CD4-positive, alpha-beta T cell treated with Interferon alpha-2 for 1 hour (primary cell): Measurements from ENCODE around the gene ARIH1.
"Not testable (repeated sequence)": the region's sequence is repeated elsewhere in the genome, so short reads cannot be mapped to it uniquely, and the experiment has no call there.

Source experiments
- DNase-seq, 2 donors: peaks; one replicate each; pipeline ENCODE4 v3.0.0-alpha.2; 2020 to 2022

The ARIH1 gene

DNA sequence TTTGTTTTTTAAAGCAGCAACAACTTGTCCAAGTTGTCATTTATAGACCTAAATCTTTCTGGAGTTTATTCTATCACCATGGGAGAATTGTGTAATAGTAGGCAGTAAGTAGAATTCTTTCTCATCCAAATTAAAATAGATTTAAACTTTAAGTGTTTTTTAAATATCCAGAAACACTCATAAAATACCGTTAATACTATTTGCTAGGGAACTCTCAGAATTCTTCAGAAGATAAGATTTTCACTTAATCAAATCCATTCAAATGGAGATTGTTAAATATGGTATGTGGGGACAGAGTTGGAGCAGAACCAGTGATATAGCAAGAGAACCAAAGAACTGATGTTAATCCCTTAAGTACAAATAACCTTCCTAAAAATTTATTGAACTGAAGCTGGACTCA, 71.0 kb downstream of the ARIH1 start:
- DNase-seq: no peak

DNA sequence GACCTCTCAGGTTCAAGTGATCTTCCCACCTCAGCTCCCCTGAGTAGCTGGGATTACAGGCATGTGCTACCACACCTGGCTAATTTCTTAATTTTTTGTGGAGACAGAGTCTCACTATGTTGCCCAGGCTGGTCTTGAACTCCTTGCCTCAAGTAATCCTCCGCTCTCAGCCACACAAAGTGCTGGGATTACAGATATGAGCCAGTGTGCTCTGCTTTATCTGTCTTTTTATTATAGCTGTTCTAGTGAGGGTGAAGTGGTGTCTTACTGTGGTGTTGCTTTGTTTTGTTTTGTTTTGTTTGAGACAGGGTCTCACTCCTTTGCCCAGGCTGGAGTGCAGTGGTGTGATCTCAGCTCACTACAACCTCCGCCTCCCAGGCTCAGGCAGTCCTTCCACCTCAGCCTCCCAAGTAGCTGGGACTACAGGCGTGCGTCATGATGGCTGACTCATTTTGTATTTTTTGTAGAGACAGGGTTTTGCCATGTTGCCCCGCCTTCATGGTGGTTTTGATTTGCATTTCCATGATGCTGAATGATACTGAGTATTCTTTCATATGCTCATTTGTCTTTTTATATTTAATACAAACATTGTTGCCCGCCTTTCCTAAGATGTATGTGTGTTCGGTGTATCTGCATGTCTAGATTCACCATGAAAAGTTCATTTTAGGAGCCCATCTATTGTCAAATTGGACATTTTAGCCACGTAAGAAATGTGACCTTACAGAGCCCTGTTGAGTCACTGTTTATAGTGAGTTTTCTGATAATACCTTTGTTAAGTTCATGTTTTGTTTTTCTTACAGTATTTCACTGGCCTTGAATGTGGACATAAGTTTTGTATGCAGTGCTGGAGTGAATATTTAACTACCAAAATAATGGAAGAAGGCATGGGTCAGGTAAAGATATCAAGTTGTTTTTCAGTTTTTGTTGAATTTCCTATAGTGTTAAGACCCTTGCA, 80.6 kb downstream of the ARIH1 start:
- no peak for DNase-seq

DNA sequence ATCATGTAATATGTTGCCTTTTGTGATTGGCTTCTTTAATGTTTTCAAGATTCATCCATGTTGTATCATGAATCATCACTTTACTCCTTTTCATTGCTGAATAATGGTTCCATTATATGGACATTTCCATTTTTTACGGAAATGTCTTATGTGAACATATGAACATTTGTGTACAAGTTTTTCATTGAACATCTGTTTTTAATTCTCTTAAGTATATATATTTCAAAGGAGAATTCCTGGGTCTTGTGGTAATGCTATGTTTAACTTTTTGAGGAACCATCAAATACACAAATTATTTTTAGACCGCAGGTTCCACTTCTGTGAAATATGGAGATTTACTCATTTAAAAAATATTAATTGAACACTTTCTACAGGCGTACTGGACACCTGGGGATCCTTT, 85.7 kb downstream of the ARIH1 start:
- no peak for DNase-seq

DNA sequence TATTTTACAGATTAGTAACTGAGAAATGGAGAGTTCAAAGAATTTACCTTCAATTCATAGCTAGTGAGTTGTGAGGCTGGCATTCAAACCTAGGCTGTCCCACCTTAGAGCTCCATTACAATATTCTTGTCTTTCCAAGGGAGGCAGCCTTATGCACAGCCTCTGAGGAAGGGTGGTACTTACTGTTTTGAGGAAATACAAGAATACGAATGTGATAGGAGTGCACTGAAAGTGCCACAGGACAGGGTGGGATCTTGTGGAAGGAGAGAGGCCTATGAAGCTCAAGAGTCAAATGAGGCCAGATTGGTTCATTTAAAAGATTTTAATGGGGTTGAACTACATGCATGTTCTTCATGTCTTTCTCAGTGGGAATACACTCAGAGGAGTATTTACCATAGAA, 86.3 kb downstream of the ARIH1 start:
- no peak for DNase-seq

DNA sequence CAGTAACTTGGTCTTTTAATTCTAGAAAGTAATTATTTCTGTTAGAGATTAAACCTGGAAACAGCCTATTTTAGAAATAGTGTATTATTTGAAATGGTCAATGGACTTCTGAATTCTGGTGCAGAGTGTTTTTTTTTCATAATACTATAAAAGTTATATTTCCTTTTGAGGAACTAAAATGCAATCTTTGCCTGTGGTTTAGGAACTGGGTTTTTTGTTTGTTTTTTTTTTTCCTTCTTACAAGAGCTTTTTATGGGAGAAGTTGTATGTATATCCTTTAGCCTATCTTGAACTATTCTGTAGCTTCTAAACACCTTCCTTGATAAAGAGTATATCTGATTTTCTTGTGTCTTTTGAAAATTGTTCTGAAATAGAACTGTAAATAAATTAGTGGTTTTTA, 88.3 kb downstream of the ARIH1 start:
- DNase-seq: no peak

DNA sequence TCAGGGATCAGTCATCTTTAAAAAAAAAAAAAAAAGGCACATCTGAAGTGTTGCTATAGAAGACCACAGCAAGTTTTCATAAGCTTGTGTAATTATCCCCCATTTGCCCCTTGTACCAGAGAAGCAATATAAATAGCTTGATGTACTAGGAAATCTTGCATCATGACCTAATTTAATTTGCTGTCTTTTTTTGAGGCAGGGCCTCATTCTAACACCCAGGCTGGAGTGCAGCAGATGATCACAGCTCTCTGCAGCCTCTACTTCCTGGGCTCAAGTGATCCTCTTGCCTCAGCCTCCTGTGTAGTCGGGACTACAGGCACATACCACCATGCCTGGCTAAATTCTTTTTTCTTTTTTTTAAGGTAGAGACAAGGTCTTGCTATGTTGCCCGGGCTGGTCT, 88.7 kb downstream of the ARIH1 start:
- no peak for DNase-seq

DNA sequence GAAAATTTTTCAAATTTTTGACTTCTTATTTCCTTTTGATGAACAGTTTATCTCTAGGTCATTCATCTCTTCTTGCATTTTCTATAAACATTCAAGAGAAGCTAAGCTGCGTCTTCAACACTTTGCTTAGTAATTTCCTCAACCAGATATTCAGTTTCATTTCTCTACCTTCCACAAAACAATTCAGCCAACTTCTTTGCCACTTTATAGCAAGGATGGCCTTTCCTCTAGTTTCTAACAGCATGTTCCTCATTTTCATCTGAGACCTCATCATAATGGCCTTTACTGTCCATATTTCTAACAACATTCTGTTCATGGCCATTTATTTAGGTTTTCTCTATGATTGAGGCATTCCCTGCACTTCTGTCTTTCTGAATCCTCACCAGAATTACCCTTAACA, 90.0 kb downstream of the ARIH1 start:
- no peak for DNase-seq

DNA sequence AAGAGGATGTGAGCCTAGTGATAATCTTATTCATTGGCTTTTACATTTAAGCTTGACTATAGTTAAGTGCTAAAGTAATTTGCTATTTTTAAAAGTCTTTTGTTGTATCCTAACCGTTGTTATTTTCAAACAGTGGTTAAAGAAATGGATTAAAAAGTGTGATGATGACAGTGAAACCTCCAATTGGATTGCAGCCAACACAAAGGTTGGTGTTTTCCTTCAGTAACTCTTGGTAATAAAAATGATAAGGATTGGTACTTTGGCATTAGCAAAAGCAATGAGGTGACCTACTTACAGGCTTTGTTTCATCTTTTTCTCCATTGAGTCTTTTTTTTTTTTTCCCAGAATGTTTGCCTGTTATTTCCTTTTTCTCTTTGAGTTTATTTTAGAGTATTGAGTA, 92.8 kb downstream of the ARIH1 start:
- DNase-seq: no peak

DNA sequence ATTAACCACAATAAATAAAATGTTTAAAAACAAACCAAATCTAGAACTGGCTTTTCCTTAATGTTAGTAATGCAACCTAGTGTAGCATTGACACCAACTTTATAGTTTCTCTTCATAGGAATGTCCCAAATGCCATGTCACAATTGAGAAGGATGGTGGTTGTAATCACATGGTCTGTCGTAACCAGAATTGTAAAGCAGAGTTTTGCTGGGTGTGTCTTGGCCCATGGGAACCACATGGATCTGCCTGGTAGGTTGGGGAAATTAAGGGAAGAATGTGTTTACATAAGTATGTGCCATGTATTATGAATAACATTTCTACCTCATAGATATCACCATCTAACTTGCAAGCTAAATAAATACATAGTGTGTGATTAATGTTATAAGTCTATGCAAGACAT, 95.9 kb downstream of the ARIH1 start:
- no peak for DNase-seq

DNA sequence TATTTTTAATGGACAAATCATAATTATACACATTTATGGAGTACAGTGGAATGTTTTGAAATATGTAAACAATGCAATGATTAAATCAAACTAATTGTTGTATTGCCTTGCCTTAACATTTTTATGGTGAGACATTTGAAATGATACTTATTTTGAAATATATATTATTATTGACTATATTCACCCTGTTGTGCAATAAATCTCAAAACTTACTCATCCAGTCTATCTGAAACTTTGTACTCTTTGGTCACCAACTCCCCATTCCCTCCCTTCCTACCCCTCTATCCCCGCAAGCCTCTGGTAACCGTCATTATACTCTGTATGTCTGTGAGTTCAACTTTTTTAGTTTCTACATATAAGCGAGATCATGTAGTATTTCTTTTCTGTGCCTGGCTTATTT, 105.7 kb downstream of the ARIH1 start:
- DNase-seq: no peak

DNA sequence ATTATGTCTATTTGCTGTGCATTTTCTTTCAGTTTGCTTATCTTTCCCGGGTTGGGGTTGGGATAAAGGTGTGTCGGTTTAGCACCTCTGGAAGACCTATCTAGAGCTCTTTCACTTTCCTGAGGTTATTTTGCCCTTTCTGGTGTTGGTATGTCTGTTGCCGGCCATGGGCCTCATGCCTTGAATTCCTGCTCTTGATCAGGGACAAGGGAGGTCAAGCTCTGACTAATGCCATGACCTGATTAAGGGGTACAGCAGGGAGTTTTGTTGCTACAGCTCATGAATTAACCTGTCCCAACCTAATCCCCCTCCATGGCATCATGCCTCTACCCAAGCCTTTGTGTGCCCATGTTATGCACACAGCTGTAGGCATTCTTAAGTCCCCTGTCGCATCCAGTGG, 109.9 kb downstream of the ARIH1 start:
- no peak for DNase-seq

DNA sequence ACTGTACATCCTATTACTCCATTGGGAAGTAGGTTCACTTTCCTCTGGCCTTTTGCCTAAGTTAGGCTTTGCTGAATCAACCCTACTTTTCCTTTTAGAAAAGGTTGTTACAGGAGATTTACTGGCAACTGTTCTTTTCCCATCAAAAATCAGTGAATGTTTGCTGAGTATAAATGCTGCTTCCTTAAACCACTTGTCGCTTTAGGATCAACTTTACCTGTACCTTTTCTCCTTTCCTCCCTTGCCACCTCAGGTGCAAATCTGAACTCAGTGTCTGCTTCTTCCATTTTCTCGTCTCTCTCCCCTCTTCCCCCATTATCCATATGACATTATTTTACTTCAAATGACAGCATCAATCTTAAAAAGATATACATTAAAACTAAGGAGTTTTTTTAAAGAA, 110.9 kb downstream of the ARIH1 start:
- DNase-seq: no peak

DNA sequence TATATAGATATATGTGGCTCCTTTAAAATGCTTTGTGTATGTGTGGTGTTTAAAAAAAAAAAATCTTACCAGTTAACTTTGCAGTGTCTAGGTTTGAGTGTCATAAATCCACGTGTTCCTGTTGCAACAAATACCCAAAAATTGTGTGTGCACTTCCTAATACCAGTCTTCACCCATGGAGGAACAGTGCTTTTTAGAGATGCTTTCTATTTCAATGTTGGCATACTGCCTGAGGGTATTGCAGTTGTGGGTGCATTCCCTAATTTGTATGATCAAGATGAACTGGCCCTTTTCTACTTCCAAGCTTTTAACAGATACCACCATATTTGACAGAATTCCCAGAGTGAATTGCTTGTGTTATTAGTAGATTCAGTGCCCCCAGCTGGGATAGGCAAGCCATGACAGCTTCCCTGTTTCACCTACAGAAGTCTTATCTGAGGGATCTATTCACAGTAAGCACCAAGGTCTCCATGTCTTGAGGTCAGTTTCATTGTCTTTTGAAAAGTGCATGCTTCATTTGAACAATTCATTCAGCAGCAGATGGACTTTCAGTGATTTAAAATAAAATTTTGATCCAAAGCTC, 111.4 kb downstream of the ARIH1 start:
- no peak for DNase-seq

DNA sequence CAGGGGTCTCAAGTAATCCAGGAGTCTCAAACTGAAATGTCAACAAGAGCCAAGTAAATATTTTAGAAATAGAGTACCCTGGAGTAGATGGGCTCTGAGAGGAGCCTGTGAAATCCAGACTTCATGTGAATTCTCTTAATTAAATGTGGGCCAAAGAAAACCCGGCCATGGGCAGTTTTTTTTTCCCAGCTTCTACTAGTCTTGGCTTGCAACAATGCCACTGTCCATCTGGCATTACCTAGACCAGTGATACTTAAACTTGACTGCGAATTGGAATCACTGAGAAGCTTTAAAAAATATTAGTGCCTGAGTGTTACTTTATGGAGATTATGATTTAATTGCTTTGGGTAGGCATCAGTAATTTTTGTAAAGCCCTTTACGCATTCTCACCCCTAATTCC, 114.0 kb downstream of the ARIH1 start:
- no peak for DNase-seq

DNA sequence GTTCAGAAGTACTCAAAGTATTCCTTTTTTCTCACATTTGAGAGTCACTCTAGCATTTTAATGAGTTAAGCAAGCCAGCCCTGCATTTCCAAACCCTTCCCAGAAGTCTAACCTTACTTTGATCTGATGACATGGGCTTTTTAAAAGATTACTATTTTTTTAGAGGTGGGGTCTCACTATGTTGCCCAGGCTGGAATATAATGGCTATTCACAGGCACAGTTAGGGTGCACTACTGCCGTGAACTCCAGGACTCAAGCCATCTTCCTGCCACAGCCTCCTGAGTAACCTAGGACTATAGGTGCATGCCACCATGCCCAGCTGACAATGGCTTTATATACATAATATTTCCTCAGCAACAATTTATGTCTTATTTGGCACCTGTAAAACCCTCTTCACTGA, 116.3 kb downstream of the ARIH1 start:
- DNase-seq: no peak

DNA sequence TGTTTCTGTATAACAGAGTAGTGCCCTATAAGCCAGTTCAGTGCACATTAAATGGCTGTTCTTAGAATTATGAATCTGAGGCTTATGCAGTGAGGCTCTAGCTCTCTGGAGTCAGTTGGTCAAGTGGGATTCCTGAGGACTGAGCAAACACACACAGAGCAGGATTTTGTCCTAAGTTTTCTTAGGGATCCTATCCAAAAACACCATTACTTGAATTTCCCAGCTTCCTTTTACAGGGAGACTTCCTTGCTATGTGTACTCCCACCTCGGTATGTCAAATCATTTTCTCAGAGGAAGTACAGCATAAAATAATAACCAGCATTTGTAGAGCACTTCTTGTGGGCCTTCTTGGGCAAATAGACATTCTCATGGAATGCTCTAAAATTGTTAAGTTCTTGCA, 117.2 kb downstream of the ARIH1 start:
- DNase-seq: no peak

DNA sequence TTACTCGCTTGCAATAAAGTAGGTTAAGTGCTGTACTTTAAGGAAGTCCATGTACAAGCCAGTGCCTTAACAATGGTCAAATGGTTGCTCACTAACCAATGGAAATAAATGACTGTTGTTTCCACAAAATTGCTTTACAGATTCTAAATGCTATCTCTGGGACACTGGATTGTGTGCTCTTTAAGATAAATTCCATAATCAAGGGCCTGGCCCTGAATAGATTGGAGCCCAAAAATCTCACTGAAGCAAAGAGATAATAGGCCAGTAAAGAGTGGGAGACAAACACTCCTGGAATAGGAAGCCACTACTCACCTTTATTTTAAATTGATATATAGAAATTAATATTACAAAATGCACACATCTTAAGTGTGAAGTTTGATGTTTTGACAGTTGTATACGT, 118.0 kb downstream of the ARIH1 start:
- no peak for DNase-seq

DNA sequence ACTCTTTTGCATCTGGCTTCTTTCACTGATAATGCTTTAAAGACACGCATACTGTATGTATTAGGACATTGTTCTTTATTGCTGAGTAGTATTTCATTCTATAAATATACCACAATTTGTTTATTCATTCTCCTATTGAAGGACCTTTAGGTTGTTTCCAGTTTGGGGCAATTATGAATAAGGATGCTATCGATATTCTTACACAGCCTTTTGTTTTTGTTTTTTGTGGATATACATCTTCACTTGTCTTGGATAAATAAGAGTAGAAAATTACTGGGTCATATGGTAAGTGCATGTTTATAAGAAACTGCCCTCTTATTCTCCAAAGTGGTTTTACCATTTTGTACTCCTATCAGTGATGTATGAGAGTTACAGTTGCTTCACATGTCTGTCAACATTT, 118.5 kb downstream of the ARIH1 start:
- no peak for DNase-seq

DNA sequence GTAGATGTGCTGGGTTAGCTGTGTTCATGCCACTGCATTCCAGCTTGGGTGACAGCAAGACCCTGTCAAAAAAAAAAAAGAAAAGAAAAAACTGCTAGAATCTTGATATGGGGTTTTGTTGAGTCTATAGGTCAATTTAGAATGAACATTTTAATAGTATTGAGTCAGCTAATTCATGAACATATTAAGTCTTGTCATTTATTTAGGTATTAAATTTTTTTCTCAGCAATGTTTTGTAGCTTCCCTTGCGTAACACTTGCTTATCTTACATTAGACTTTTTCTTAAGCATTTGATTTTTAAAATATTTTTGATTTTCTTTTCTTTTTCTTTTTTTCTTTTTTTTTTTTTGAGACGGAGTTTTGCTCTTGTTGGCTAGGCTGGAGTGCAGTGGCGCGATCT, 119.7 kb downstream of the ARIH1 start:
- DNase-seq: no peak

DNA sequence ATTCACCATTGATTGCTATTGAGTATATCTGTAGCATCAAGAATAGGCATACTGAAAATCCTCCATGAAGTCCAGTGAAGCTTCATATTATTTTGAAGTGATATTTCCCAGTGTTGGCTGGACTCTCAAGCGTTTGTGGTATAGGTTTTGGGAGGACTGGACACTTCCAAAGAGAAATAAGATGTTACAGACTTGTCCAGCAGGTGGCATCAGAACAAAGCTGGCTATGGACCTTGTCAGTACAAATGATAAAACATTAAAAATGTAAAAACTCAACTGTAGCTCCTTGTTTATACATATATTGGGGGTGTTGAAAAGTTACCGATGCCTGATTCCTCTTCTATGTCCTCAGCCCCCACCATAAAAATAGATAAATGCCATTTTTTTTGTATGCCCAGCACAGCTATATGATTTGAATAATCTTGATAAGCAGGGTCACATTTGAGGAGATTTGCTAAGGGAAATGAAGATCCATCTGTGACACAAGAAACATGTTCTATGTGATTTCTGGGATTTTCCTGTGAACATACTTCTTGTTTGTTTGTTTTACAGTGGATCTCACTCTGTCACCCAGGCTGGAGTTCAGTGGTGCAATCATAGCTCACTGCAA, 125.8 kb downstream of the ARIH1 start:
- DNase-seq: peak in 1 of 2 donors; percentile 44

DNA sequence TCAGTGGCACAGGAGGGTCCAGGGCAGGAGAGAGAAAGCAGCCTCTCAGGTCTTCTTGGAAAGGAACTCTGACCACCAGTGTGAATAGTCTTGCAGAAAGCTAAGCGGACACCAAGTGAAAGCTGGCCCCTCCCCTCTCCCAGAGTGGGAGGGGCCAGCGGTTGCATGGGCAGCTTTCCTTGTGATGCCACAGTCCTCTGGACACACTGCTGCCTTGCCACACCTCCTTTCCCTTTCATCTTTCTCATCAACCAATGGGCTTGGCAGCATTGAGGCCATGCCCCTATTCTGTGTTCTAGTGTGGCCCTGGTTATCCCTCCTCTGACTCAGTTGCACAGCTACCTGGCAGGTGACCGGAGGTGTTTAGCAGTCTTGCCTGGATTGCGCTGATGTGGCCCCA, 130.7 kb downstream of the ARIH1 start:
- DNase-seq: no peak

DNA sequence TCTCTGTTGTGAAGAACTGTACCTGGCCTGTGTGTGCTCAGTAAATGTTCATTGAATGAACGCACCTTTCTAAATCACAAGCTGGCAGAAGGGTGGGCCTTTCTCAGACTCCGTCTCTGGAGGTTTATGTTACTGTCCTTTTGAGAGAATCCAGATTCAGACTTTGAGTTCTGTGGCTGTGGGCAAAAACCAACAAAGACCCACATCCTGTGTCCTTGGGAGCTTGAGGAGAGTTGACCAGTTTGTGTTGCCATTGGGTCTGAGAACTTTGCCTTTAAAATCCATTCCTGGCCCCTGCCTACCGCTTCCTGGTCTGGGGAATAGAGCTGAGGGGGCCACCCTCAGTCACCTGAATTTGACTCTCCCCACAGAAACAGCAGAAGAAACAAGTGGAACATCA, 134.0 kb downstream of the ARIH1 start:
- DNase-seq: not testable (repeated sequence)

DNA sequence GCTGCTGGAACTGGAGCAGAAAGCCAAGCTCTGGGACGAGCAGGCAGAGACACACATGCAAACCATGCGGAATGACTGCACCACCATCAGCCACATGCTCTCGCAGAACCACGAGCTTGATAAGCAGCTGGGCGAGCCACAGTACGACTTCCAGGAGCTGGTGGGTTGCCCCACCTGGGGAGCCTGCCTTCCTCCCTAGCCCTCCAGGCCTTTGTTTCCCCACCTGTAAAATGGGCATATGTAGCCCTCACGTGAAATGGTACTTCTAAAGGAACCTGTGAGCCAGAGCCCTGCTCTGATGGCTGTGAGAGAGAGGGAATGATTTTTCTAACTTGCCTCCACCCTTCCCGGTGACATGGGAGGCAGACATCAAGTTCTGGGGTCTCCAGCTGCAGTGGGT, 135.7 kb downstream of the ARIH1 start:
- DNase-seq: no peak

DNA sequence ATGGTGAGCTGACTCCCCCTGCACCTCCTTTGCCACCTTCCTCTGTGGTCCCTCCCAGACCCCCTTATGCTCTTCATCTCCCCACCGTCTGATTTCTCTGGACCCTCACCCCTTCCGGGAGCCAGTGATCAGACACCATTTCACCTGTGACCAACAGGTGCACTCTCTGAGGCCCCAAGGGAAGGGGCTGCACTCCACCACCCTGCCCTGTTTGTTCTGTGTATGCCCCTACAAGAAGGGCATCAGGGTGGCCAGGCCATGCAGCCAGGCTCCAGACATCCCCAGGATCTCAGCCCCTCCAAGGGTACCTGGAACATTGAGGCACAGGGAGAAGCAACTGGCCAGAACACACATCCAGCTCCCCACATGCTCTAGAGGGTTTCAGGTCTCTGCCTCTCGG, 138.2 kb downstream of the ARIH1 start:
- DNase-seq: not testable (repeated sequence)
